Umbilical cord (tissue), 2 donors: Measurements from ENCODE around the gene DCLK1. TPM values are rescaled to one million over a fixed set of nuclear protein-coding genes. Genes with fewer than 3 reads are reported as not detected.
"Not testable (repeated sequence)": the region's sequence is repeated elsewhere in the genome, so short reads cannot be mapped to it uniquely, and the experiment has no call there.

Source experiments
- DNase-seq: peaks from one replicate; pipeline ENCODE4 v3.0.0-alpha.2; 2015; ENCODE audit warnings: low spot score
- total RNA-seq: library from RNA; depleted of rRNA; stranded (reverse); fragments of >200 nt; gene quantifications from one replicate; pipeline ENCODE4 v1.2.3, GENCODE V29; 2014; ENCODE audit warnings: low replicate concordance; ENCODE audit not compliant: insufficient read depth

DCLK1 gene
- total RNA-seq, 1 donor from 2014 or later = 7.7 TPM

DNA sequence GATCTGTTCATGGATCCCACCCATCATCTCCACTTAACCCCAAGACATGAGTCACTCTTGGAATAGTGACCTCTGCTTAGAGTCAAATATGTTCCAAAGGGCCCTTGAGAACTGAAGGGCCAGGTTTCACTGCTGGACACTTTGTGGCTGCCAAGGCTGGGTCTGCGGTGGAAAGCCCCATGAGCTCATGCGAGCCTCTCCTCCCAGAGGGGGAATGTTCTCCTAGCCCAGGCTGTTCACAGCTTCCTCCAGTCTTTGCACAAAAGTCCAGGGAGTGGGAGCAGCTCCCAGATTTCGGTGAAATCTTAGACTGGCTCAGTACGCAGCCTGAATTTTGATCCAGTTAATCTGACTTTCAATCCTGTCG, 732 bp upstream of the DCLK1 start:
- peak; percentile 11 for DNase-seq

- no peak for DNase-seq
These were observed 495 bp downstream of the DCLK1 start for GRCh38 chr13:36130552-36131221.

DNA sequence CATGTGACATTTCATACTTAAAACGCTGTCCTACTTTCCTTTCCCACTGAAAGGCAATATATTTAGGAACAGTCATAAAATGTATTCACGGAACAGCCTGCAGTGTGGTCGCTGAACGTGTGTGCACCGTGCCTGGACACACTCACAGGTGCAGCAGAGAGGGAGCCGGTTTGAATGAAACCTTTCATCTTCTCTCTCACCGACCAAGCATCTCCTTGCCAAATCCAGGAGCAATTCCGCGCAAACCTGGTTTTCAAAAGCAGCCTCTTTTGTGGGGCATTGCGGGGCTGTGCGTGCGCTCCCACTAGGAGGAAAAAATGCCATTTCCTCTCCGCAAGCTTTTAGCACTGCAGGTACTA, 1.0 kb downstream of the DCLK1 start:
- DNase-seq = no peak

DNA sequence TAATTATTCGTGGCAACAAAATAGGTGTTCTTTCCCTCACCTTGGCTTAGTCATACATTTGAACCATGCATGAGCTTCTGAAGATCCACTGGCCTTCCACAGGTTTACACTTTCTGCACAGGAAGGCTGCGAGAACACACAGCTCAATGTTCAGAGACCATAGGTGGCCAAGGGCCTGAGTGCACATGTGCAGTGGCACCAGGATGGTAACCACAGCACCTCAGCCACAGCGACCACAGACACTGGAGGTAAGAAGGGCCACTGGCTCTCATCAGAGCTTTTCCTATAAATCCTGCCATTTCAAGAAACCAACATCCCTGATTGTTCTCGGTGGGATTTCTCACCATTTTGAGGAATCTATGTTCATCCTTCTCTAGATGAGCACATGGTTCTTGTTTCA, 1.6 kb downstream of the DCLK1 start:
- no peak for DNase-seq

DNA sequence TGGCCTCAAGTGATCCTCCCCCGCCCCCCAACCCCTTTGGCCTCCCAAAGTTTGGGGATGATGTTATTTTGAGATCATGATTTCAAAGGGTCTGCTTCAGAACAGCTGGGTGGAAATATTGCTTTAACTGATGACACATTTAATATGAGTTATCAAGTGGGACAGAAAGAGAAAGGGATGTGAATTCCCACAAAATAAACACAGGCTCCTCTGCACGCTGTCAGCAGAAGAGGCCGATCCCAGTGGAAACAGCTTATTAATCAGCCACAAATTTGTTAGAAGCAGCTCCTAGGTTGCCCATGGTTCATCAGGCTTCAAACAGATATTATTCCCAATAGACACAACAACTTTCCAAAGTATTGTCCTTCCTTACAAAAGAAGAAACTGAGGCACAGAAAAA, 4.7 kb downstream of the DCLK1 start:
- no peak for DNase-seq

DNA sequence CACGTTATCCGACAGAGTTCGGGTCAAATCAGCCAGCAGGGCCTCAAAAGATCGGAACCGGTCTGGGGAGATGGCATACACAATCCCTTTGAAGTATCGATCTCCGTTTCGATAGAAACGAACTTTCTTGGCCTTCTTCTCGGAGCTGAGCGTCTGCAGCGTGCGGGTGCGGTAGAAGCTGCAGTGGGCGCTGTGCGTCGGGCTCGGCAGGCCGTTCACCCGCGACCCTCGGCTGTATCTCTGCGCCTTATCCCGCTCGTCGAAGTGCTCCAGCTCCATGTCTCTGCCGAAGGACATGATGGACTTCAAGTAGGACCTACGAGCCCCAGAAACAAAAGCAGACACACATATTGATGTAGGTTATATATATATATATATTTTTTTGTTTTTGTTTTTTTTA, 5.3 kb downstream of the DCLK1 start:
- DNase-seq = no peak

- DNase-seq = peak; percentile 33
These were observed 6.9 kb downstream of the DCLK1 start for GRCh38 chr13:36124236-36124822.

- no peak for DNase-seq
These were observed 15.9 kb downstream of the DCLK1 start for GRCh38 chr13:36115306-36115705.

GRCh38 chr13:36114233-36114632, 16.9 kb downstream of the DCLK1 start:
- peak; percentile 30 for DNase-seq

DNA sequence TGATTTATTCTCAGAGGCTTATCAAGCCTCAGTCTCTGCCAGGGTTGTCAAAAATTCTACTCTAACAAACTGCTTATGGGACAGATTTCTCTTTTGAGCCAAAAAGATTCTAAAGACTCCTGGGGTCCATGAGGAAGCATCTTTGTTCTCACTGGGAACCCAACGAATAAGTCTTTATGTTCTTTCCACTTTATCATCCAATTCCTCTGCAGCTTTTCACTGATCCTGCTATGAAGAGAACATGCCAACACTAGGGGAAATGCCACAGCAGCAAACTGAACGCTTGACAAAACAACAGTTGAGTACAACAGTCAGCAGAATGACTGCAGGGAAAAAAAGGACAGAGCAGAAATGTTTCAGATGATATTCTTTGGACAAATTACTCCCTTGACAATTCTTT, 22.2 kb downstream of the DCLK1 start:
- DNase-seq = peak; percentile 43

DNA sequence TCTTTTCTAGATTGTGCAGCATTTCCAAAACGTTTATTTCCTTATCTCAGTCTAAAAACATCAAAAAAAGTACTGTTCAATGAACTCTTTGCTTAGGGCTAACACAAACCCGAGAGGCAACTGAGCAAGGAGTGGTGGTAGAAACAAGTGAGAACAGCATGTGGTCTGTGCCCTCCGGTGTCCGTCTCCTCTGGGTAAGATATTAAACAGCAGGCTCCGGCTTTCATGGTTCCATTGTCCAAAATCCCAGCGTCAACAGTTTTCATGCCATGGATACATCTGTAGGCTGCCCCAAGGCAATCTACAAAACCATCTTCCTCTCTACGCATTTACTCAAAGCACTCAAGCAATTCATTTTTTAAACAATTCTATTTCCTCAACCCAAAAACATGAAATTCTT, 22.8 kb downstream of the DCLK1 start:
- DNase-seq = no peak

- DNase-seq = peak; percentile 96
These were observed 23.7 kb downstream of the DCLK1 start for GRCh38 chr13:36107521-36107920.

- no peak for DNase-seq
These were observed 25.5 kb downstream of the DCLK1 start for GRCh38 chr13:36105726-36106125.

GRCh38 chr13:36102721-36103120, 28.5 kb downstream of the DCLK1 start:
- DNase-seq = no peak

GRCh38 chr13:36101907-36102306, 29.3 kb downstream of the DCLK1 start:
- not testable (repeated sequence) for DNase-seq

GRCh38 chr13:36101157-36101556, 30.0 kb downstream of the DCLK1 start:
- DNase-seq = no peak

DNA sequence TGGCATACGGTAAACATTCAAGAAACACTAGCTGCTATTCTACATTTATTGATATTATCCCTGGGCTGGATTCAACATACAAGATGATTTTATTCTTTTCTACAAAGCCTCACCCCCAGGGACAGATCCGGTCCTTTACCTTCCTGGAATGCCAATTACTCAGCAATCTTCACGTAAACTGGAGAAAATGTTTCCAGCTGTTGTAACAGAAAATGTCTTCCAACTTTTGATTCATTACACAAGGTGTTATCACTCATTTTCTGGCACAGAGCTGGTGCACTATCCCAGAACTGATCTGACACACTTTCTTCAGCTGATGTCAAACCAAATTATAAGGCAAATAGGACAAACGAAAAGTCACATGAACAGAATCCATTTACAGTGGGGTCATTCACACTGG, 33.1 kb downstream of the DCLK1 start:
- DNase-seq = no peak

- DNase-seq = no peak
These were observed 34.4 kb downstream of the DCLK1 start for GRCh38 chr13:36096461-36097416.

GRCh38 chr13:36094478-36094877, 36.7 kb downstream of the DCLK1 start:
- DNase-seq = no peak

DNA sequence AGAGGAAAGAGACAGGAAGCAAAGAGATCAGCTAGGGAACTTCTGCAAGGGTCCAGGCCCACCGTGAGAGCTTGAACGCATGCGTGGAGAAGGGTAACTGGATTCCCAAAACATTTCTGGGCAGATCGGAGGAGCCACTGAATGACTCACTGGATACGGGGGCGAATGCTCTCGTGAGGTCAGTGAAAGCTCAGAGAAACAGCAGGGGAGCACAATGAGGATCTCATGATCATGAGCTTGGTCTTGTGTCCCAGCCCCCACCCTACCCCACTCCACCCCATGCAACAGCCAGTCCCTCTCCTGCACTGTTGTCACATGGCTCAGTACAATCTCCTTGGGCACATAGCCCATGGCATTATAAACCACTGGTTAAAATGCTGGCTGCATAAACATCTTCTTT, 40.6 kb downstream of the DCLK1 start:
- no peak for DNase-seq

- DNase-seq = peak; percentile 43
These were observed 42.0 kb downstream of the DCLK1 start for GRCh38 chr13:36089130-36089647.

DNA sequence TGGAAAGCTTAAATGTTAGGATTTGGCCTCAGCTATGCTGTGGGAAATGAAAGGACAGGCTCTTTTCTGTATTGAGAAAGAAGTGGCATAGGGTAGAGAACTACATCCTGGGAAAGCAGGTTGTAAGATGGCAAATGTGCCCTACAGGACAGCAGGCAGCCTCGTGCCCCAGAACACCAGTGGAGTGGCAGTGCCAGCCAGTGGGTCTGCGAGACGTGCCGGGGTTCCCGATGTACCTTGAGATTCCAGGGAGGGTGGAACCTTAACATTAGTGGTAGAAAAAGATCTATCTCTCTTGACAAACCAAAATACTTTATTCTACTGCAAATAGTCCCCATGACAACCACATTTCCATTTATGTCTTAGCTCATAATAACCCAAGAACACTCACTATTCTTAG, 42.7 kb downstream of the DCLK1 start:
- DNase-seq = no peak
